Adrenal gland (tissue), 19 donors: ENCODE measurements around the gene SIRPB2. TPM values are rescaled to one million over a fixed set of nuclear protein-coding genes. Genes with fewer than 3 reads are reported as not detected.

Experiments used
- DNase-seq, 7 donors: peaks; one replicate each; pipeline ENCODE4 v3.0.0-alpha.2; 2019 to 2020
- H3K27ac ChIP-seq, 5 donors: fragments of 200-600 bp; sonication (generic) in 4 of 5; 1 replicate in 3 of 5; 2 replicates in 2 of 5; pipeline versions ENCODE4 v1.5.1 to v1.8.0; 2016 to 2020; ENCODE audit warnings: mild to moderate bottlenecking in 1 of 5
- H3K27me3 ChIP-seq: fragments of 200-600 bp; 2 replicates; pipeline ENCODE4 v1.8.0; 2021
- H3K36me3 ChIP-seq, 2 donors: fragments of 200-600 bp; replicated peaks in 1 of 2; 1 replicate in 1 of 2; 2 replicates in 1 of 2; pipeline versions ENCODE4 v1.5.1 to v1.8.0; 2018 to 2022
- H3K4me1 ChIP-seq, 2 donors: fragments of 200-600 bp; replicated peaks in 1 of 2; 1 replicate in 1 of 2; 2 replicates in 1 of 2; pipeline versions ENCODE4 v1.5.1 to v1.8.0; 2018 to 2021
- H3K4me3 ChIP-seq, 4 donors: fragments of 200-600 bp; sonication (generic) in 3 of 4; one replicate each; pipeline ENCODE4 v1.5.1; 2016 to 2018
- H3K9me3 ChIP-seq, 3 donors: fragments of 200-600 bp; sonication (generic) in 1 of 3; replicated peaks in 1 of 3; 1 replicate in 2 of 3; 2 replicates in 1 of 3; pipeline versions ENCODE4 v1.5.1 to v1.8.0; 2016 to 2021
- CTCF ChIP-seq, 6 experiments: fragments of 450-650 bp in 4 of 6; fragments of 200-600 bp in 2 of 6; sonication (generic) in 1 of 6; IDR thresholded peaks; 1 replicate in 5 of 6; 2 replicates in 1 of 6; pipeline versions ENCODE4 v1.5.1 to v1.8.0; 2016 to 2021; ENCODE audit warnings: antibody characterized with exemption in 6 of 6, mild to moderate bottlenecking in 2 of 6, moderate library complexity in 1 of 6
- POLR2A ChIP-seq, 2 donors: fragments of 450-650 bp; IDR thresholded peaks; one replicate each; pipeline ENCODE4 v1.6.1; 2017; ENCODE audit warnings: antibody characterized with exemption in 2 of 2, mild to moderate bottlenecking in 2 of 2, moderate library complexity in 1 of 2
- WGBS, 4 donors: extraction: QIAGEN DNeasy Blood & Tissue Kit in 2 of 4; methylation state at CpG; one replicate each; pipeline versions ENCODE4 v1.1.5 to v1.1.7; 2013 to 2017; 5-methylcytosine and 5-hydroxymethylcytosine counted together
- intact Hi-C, 2 donors: fragments of 100-400 bp; cut with DNase I; formaldehyde crosslinking; loops; one replicate each; pipeline versions ENCODE4 v1.14.1 to v1.15.0; 2022 to 2023
- long read RNA-seq, 10 donors: library from polyadenylated mRNA in 3 of 10; unstranded in 2 of 10; stranded (forward) in 1 of 10; transcript quantifications; one replicate each; pipeline ENCODE4 v2.0.0 and lab custom pipeline, GENCODE V29; 2021 to 2026
- polyA plus RNA-seq, 3 donors: library from polyadenylated mRNA; stranded (reverse); fragments of 200-250 nt in 2 of 3; fragments of 350-450 nt in 1 of 3; fragmentation: Illumina TruSeq in 1 of 3; extraction: RNeasy Lipid Tissue Mini Kit (QIAGEN cat#74804) in 1 of 3; gene quantifications; one replicate each; pipeline ENCODE4 v1.2.3, GENCODE V29; 2013 to 2014
- total RNA-seq, 9 donors: library from RNA; depleted of rRNA in 4 of 9; stranded (reverse); fragments of >200 nt in 4 of 9; fragments of 120-200 nt in 1 of 9; fragmentation: NEBNext Ultra II Directional in 1 of 9; extraction: Animal tissue kit (Norgen Biotek cat#: 25700) in 1 of 9; gene quantifications; one replicate each; pipeline versions ENCODE4 v1.1.0 to v1.2.4, GENCODE V29; 2013 to 2023
- donor health status: healthy with polysubstance abuse.
- donor health status: Bipolar disorder and iron deficiency.
- donor health status: DM: yes; HTN: yes; CAD: no.
- donor health status: DM: no; HTN: no; CAD: no.
- donor health status: DM: no; HTN: no; CAD: no.
- donor health status: DM: yes; HTN: yes; CAD: no.

Gene SIRPB2
- total RNA-seq = 10 to 100 TPM in 6 of 9 donors, 1 to 10 TPM in 2, under 1 TPM in 1; 0.61 to 19.7 (median 12.2) TPM
- 1 to 10 TPM; 1.8 to 2.5 (median 1.9) TPM for polyA plus RNA-seq
- long read RNA-seq, donor 1, partial matches to known transcripts = 0 of 1 reads
- long read RNA-seq, donor 1, other reads (novel, unspliced or antisense) = 0 of 1 reads
- long read RNA-seq, donor 2 = 0 reads
- long read RNA-seq, donor 3 = 0 reads
- long read RNA-seq, donor 4, partial matches to known transcripts = 0 of 5 reads
- long read RNA-seq, donor 4, other reads (novel, unspliced or antisense) = 2 of 5 reads
- long read RNA-seq, donor 5, transcript SIRPB2-203 (5 exons, 884 nt) = major isoform, 11 of 19 reads
- long read RNA-seq, donor 5, transcript SIRPB2-201 (5 exons, 2,642 nt) = minor isoform, 5 of 19 reads
- long read RNA-seq, donor 5, partial matches to known transcripts = 1 of 19 reads
- long read RNA-seq, donor 5, other reads (novel, unspliced or antisense) = 2 of 19 reads
- long read RNA-seq, donor 6, partial matches to known transcripts = 0 of 1 reads
- long read RNA-seq, donor 6, other reads (novel, unspliced or antisense) = 1 of 1 reads
- long read RNA-seq, donor 7 = 0 reads
- long read RNA-seq, donor 8 = 0 reads
- long read RNA-seq, donor 9 = 0 reads
- long read RNA-seq, donor 10 = 0 reads

GRCh38 chr20:1491281-1491840 is at the start of gene SIRPB2:
TSS of gene SIRPB2 (minus strand) at chr20:1491420. CDS start at chr20:1491359, 61 bp downstream.
- H3K27me3 ChIP-seq = no peaks in the 10 kb centered on the region
- intact Hi-C loops = no loop called here
- 47 to 62% (median 54%) methylated on average over 5 to 11 of the region's 11 CpGs for WGBS, 4 donors
- TF ChIP-seq CTCF (IDR thresholded peaks at IDR 0.05) (no peak), POLR2A (IDR thresholded peaks at IDR 0.05) (no peak)
- peak within 1 kb of the TSS; percentile 18 to 93 (median 38) for H3K27ac ChIP-seq
- H3K4me3 ChIP-seq = peak within 1 kb of the TSS in 1 of 4 donors; percentile 41
- DNase-seq = peak; percentile 32 to 79 (median 61)
- no peaks in the 10 kb centered on the region for H3K36me3 ChIP-seq
- H3K9me3 ChIP-seq = no peaks in the 10 kb centered on the region
- no peaks in the 10 kb centered on the region for H3K4me1 ChIP-seq

- WGBS, 4 donors = 70 to 100% (median 95%) methylated on average over 1 of the region's 1 CpG
- H3K27me3 ChIP-seq = no peaks in the 10 kb centered on the region
- TF ChIP-seq POLR2A (IDR thresholded peaks at IDR 0.05) (no peak), CTCF (IDR thresholded peaks at IDR 0.05) (no peak)
- H3K9me3 ChIP-seq = no peaks in the 10 kb centered on the region
- H3K4me3 ChIP-seq = no peak overlapping the region
- DNase-seq = no peak
- intact Hi-C loops = no loop called here
- no peaks in the 10 kb centered on the region for H3K4me1 ChIP-seq
- H3K36me3 ChIP-seq = no peaks in the 10 kb centered on the region
- H3K27ac ChIP-seq = no peak overlapping the region
Measured at GRCh38 chr20:1539816-1540419, 48.7 kb upstream of the SIRPB2 start.

- intact Hi-C loops = no loop called here
- no peaks in the 10 kb centered on the region for H3K27me3 ChIP-seq
- H3K9me3 ChIP-seq = no peaks in the 10 kb centered on the region
- TF ChIP-seq CTCF (IDR thresholded peaks at IDR 0.05) (no peak), POLR2A (IDR thresholded peaks at IDR 0.05) (no peak)
- H3K4me1 ChIP-seq = no peaks in the 10 kb centered on the region
- no peak overlapping the region for H3K4me3 ChIP-seq
- no peak overlapping the region for H3K27ac ChIP-seq
- H3K36me3 ChIP-seq = no peaks in the 10 kb centered on the region
- DNase-seq = no peak
Measured at GRCh38 chr20:1538655-1539054, 47.4 kb upstream of the SIRPB2 start.

- Histone ChIP-seq H3K4me3 (no peak overlapping the region), H3K4me1 (no peaks in the 10 kb centered on the region), H3K36me3 (no peaks in the 10 kb centered on the region), H3K9me3 (no peaks in the 10 kb centered on the region), H3K27ac (peak overlapping the region; percentile 25 to 90 (median 38)), H3K27me3 (no peaks in the 10 kb centered on the region)
- DNase-seq = peak; percentile 26 to 74 (median 50)
- intact Hi-C loops = no loop called here
- WGBS, 4 donors = 48 to 59% (median 51%) methylated on average over 4 of the region's 4 CpGs
- TF ChIP-seq CTCF (IDR thresholded peaks at IDR 0.05) (no peak), POLR2A (IDR thresholded peaks at IDR 0.05) (no peak)
Measured at GRCh38 chr20:1537731-1538058, 46.5 kb upstream of the SIRPB2 start.
